HUDEP-2 (cell line): ENCODE data around the gene OBI1.
A peak's percentile ranks its signal among the peaks of the same experiment; 100 is the strongest.

Source experiments
- DNase-seq, 76 experiments: peaks; one replicate each; lab custom pipeline; 2025; ENCODE audit not compliant: unreplicated experiment in 76 of 76; lab: John Stamatoyannopoulos, UW

The OBI1 gene

DNA sequence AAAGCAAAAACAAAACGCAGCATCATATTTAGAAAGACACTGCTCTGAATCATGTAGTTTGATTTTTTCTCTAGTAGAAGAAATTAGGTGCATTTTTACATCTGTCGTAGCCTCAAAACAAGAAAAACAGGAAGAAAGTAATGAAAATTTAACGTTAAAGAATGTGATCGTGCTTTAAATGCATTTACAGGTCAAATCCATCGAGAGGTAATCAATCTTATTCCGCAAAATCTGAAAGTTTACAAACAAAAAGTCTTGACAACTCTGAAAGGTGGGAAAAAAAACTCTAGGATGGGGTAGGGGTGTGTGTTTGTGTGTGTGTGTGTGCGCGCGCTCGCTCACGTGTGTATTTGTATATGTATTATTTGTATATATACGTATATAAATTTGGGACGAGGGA is 65.8 kb downstream of the OBI1 start:
- DNase-seq = no peak

- DNase-seq = no peak
These were observed 66.4 kb downstream of the OBI1 start for GRCh38 chr13:78592584-78592983.

DNA sequence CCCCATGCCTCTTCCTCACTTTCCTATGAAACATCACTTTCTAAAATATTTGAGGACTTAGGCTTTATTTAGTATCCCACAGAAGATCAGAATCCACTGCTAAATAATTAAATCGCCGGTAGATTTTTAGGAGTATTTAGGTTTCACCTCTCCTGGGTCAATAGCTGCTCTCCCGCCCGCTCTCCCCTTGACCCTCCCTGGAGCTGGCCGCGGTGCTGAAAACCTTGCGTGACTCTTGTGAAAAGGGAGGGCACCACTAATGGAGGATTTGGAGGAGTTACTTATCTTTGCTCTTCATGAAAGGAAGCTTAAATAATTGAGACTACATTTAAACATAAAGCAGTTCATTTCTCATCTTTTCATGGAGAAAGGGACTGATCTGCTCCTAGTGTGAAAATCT is 69.7 kb downstream of the OBI1 start:
- peak in 53 of 76 experiments; percentile 3 to 64 (median 24) for DNase-seq

DNA sequence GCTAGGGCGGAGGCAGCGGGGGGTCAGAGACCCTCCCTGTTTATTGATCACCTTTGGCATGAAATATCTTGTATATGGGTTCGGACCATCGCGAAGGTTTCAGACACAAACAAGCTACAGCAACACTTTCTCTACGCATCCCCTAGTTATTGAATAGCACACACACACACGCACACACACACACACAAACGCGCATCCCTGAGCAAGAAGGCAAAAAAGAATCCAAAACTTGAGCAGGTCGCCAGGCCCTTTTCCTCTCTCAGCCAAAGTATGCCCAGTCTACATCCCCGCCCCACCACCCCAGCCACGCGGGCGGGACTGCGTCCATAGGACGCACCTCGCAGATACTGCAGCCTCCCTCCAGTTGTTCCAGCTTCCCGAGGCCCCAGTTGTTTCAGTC is 71.6 kb downstream of the OBI1 start:
- DNase-seq = no peak

GRCh38 chr13:78586706-78587105 is 72.2 kb downstream of the OBI1 start:
- peak in 2 of 76 experiments; percentile 1 to 7 for DNase-seq

- DNase-seq = no peak
These were observed 82.7 kb downstream of the OBI1 start for GRCh38 chr13:78576261-78576660.

DNA sequence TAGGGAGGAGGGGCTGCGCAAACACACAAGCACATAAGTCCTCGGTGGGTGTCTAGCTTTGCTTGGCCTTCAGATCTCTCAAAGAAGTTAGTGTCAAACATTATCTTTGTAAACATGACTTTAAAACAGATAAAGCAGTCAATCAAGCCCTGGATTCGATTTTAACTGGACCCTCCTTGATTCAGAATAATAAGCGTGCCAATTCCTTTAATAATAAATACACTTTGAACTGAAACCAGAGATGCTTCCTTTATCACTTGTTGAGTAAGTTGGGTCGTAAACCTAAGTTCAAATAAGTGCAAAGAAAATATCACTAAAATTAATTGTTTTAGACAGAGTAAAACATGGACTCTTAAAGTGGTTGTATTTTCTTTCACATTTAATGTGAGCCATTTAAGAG is 86.5 kb downstream of the OBI1 start:
- DNase-seq = no peak

- DNase-seq = no peak
These were observed 89.9 kb downstream of the OBI1 start for GRCh38 chr13:78569029-78569428.

DNA sequence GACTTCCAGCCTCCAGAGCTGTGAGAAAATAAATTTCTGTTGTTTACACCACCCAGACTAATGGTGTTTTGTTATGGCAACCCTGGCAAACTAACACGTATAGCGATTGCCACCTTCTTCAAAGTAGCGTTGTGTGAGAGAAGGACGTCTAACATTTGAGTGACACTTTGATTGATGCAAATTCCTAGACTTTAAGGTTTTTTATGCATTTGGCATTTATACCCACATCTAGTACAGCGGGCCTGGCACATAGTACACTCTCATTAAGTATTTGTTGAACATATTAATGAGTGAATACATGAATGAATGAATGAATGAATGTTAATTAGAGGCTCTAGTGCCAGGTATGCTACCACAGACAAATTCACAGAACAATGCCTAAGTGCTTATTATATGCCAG is 92.3 kb downstream of the OBI1 start:
- no peak for DNase-seq
